NB4 (cell line): ENCODE results near the gene SEC31A.

Source experiments
- DNase-seq: peaks from one replicate; pipeline ENCODE4 v3.0.0; 2010; ENCODE audit warnings: low read depth
- H3K4me3 ChIP-seq: one replicate; pipeline ENCODE4 v1.5.1; 2011; ENCODE audit warnings: mild to moderate bottlenecking, low read depth, low read length, moderate library complexity
- MYC ChIP-seq: IDR thresholded peaks from 2 replicates; pipeline ENCODE4 v1.6.1; 2011; ENCODE audit warnings: low read depth, low read length
- POLR2A ChIP-seq: IDR thresholded peaks from 2 replicates; pipeline ENCODE4 v1.6.1; 2011; ENCODE audit warnings: mild to moderate bottlenecking; ENCODE audit not compliant: insufficient read length; ENCODE audit errors: extremely low read depth
- TF ChIP-seq, protein P1 (sequence below): IDR thresholded peaks from one replicate; pipeline ENCODE4 v1.5.1; 2012; ENCODE audit warnings: low read depth, low read length
- TF ChIP-seq, protein P2 (sequence below): IDR thresholded peaks from 2 replicates; pipeline ENCODE4 v1.6.1; 2011; ENCODE audit warnings: low read depth, low read length

The SEC31A gene

GRCh38 chr4:82803746-82804145 is 87.2 kb downstream of the SEC31A start:
- H3K4me3 ChIP-seq, result no peak overlapping the region
- DNase-seq, result no peak
- TF ChIP-seq, protein P1, sequence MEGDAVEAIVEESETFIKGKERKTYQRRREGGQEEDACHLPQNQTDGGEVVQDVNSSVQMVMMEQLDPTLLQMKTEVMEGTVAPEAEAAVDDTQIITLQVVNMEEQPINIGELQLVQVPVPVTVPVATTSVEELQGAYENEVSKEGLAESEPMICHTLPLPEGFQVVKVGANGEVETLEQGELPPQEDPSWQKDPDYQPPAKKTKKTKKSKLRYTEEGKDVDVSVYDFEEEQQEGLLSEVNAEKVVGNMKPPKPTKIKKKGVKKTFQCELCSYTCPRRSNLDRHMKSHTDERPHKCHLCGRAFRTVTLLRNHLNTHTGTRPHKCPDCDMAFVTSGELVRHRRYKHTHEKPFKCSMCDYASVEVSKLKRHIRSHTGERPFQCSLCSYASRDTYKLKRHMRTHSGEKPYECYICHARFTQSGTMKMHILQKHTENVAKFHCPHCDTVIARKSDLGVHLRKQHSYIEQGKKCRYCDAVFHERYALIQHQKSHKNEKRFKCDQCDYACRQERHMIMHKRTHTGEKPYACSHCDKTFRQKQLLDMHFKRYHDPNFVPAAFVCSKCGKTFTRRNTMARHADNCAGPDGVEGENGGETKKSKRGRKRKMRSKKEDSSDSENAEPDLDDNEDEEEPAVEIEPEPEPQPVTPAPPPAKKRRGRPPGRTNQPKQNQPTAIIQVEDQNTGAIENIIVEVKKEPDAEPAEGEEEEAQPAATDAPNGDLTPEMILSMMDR, result no peak
- TF ChIP-seq MYC (no peak), POLR2A (no peak)
- TF ChIP-seq, protein P2, sequence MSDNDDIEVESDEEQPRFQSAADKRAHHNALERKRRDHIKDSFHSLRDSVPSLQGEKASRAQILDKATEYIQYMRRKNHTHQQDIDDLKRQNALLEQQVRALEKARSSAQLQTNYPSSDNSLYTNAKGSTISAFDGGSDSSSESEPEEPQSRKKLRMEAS, result no peak

DNA sequence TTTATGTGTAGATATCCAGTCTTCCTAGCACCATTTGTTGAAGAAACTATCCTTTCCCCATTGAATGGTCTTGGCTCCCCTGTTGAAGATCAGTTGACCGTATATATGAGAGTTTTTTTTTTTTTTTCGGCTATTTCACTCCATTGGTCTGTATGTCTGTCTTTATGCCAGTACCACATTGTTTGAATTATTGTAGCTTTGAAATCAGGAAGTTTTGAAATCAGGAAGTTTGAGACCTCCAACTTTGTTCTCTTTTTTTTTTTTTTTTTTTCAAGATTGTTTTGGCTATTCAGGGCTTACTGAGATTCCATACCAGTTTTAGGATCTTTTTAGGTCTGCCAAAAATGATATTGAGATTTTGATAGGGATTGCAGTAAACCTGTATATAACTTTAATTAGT is 88.0 kb downstream of the SEC31A start:
- H3K4me3 ChIP-seq, result no peak overlapping the region
- TF ChIP-seq MYC, result no peak
- TF ChIP-seq POLR2A, result no peak
- TF ChIP-seq, protein P2, result no peak
- TF ChIP-seq, protein P1, result no peak
- peak; percentile 60 for DNase-seq

- TF ChIP-seq, protein P1, result peak; percentile 17
- no peak for TF ChIP-seq MYC
- H3K4me3 ChIP-seq, result no peak overlapping the region
- peak; percentile 30 for DNase-seq
Observed at GRCh38 chr4:82801910-82802521, 88.9 kb downstream of the SEC31A start.

DNA sequence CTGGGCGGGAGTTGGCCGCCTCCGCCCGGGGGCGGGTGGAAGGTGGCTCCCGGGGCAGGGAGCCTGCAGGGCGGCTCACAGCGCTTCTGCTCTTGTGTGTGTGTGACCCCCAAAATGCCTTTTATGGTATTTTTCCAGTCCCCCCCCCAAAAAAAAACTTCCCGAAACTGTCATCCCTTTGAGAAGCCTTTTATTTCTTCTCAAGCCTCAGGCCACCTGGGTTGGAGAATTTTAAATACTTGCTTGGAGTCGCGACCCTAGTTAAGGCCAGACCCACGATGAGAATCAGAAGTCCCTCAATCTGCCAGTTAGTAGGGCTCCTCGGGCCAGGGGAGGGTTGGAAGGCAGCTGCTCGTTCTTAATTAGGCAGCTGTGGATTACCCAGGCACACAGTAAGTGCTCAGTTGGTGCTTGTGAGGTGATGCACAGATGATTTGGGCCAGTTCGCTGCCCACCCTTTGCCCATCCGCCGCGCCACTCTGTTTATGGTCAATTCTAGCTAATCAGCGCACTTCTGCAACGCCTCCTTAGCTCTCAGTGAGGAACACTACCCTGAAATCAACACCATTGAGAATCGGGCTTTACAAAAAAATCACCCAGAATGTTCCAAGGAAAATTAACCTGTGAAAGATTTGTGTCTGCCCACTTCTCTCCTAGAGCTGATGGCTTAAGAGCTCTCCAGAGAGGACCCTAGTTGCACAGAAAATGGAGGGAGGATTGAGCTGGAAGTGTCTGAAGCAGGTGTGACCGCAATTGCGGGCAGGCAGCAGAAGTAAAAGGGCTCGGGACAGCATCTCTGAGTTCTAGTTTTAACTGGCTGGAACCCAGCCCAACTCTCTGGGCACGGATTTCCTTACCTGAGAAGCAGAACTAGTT is 91.7 kb downstream of the SEC31A start:
- H3K4me3 ChIP-seq, result peak overlapping the region; percentile 23
- no peak for DNase-seq
- TF ChIP-seq MYC (no peak), POLR2A (no peak)
- TF ChIP-seq, protein P1, result no peak
- TF ChIP-seq, protein P2, result no peak

- DNase-seq, result peak; percentile 76
- TF ChIP-seq POLR2A (no peak), MYC (no peak)
- TF ChIP-seq, protein P2, result no peak
- TF ChIP-seq, protein P1, result no peak
- H3K4me3 ChIP-seq, result peak within 1 kb of the TSS; percentile 23
Observed at GRCh38 chr4:82798168-82799005, 92.6 kb downstream of the SEC31A start, which contains the start of gene SCD5. TSS of gene SCD5 (minus strand) at chr4:82798796. CDS start at chr4:82798537, 259 bp downstream.
